Neural progenitor cell (in vitro differentiated cells): ENCODE results near the gene FYB2.

ENCODE experiments used
- CTCF ChIP-seq: fragments of 200-600 bp; sonication (generic); IDR thresholded peaks from 2 replicates; pipeline ENCODE4 v1.5.1; 2017; ENCODE audit warnings: antibody characterized with exemption, mild to moderate bottlenecking
- EZH2 ChIP-seq: fragments of 200-600 bp; sonication (generic); IDR thresholded peaks from 2 replicates; pipeline ENCODE4 v1.6.1; 2017; ENCODE audit warnings: antibody characterized with exemption, mild to moderate bottlenecking, moderate library complexity

- TF ChIP-seq CTCF (no peak), EZH2 (no peak)
Observed at GRCh38 chr1:56787330-56787729, 31.9 kb downstream of the FYB2 start.
